Measurements from ENCODE around the gene TUBGCP4. TPM values are rescaled to one million over a fixed set of nuclear protein-coding genes. Genes with fewer than 3 reads are reported as not detected.

Gene TUBGCP4
- total RNA-seq, 4 donors from 2014 or later = 11.3 to 26.0 (median 14.2) TPM

DNA sequence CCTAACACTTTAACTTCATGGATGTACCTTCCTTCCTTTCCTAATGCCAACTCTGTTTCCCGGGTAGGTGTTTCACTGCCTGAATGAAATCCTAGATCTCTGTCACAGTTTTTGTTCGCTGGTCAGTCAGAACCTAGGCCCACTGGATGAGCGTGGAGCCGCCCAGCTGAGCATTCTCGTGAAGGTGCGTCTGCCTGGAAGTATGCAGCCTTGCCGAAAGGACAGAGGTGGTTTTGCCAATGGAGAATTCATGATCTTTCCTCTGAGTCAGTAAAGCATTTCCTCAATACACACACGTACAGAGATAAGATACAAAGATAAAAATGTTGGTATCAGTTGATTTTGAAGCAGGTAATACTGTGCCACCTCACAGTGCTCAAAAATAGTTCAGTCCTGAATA, 32.7 kb downstream of the TUBGCP4 start:
- no peak for ATAC-seq
- no peaks in the 10 kb centered on the region for H3K27me3 ChIP-seq
- no peaks in the 10 kb centered on the region for H3K4me1 ChIP-seq
- no peak overlapping the region for H3K27ac ChIP-seq
- TF ChIP-seq POLR2AphosphoS5 (IDR thresholded peaks at IDR 0.05) (no peak), EP300 (IDR thresholded peaks at IDR 0.05) (no peak), POLR2A (IDR thresholded peaks at IDR 0.05) (no peak)
- TF ChIP-seq, protein P1, sequence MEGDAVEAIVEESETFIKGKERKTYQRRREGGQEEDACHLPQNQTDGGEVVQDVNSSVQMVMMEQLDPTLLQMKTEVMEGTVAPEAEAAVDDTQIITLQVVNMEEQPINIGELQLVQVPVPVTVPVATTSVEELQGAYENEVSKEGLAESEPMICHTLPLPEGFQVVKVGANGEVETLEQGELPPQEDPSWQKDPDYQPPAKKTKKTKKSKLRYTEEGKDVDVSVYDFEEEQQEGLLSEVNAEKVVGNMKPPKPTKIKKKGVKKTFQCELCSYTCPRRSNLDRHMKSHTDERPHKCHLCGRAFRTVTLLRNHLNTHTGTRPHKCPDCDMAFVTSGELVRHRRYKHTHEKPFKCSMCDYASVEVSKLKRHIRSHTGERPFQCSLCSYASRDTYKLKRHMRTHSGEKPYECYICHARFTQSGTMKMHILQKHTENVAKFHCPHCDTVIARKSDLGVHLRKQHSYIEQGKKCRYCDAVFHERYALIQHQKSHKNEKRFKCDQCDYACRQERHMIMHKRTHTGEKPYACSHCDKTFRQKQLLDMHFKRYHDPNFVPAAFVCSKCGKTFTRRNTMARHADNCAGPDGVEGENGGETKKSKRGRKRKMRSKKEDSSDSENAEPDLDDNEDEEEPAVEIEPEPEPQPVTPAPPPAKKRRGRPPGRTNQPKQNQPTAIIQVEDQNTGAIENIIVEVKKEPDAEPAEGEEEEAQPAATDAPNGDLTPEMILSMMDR (IDR thresholded peaks at IDR 0.05) = no peak
- 82 to 100% methylated on average over 2 to 8 of the region's 8 CpGs for WGBS, 2 donors (ENCODE audit: low coverage in 1 of 2)
- H3K36me3 ChIP-seq = peaks cover 0 to 100% of the 10 kb centered on the region in 2 donors
- no peaks in the 10 kb centered on the region for H3K9me3 ChIP-seq
- no peak overlapping the region for H3K4me3 ChIP-seq

DNA sequence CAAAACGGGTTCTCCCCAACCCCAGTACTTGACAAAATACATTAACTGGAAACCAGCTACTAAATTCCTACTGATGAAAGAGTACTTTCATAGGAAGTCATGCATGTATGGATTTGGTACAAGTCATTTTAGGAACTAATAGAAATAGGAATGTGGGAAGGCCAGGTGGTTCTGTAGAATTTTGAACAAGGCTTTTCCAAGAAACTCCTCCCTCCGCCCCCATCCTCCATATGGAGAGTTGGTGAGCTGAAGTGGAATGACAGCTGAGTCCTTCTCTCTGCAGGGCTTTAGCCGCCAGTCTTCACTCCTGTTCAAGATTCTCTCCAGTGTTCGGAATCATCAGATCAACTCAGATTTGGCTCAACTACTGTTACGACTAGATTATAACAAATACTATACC, 33.2 kb downstream of the TUBGCP4 start:
- TF ChIP-seq POLR2AphosphoS5 (IDR thresholded peaks at IDR 0.05) = no peak
- no peak for TF ChIP-seq EP300 (IDR thresholded peaks at IDR 0.05)
- TF ChIP-seq, protein P1 (IDR thresholded peaks at IDR 0.05) = no peak
- TF ChIP-seq POLR2A (IDR thresholded peaks at IDR 0.05) = no peak
- 86 to 93% methylated on average over 3 to 5 of the region's 5 CpGs for whole genome bisulfite sequencing, 2 donors (ENCODE audit: low coverage in 1 of 2)
- no peaks in the 10 kb centered on the region for H3K27me3 ChIP-seq
- no peak overlapping the region for H3K27ac ChIP-seq
- no peaks in the 10 kb centered on the region for H3K9me3 ChIP-seq
- no peak for ATAC-seq
- H3K4me3 ChIP-seq = no peak overlapping the region
- no peaks in the 10 kb centered on the region for H3K4me1 ChIP-seq
- H3K36me3 ChIP-seq = peaks cover 0 to 100% of the 10 kb centered on the region in 2 donors

DNA sequence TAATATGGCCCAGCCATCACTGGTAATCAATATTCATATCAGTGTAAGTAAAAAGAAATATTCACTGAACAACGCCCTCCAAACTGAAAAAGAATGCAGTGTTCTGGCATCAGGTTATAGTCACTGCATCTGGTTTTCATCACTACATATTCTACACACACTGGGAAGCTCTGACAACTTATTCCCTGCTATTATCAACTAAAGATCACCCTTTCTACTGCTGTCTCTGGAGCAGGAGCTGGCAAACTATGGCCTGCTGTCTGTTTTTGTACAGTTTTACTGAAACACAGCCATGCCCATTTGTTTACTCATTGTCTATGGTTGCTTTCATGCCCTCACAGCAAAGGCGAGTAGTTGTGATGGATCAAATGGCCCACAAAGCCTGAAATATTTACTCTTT, 35.3 kb downstream of the TUBGCP4 start:
- H3K36me3 ChIP-seq = peaks cover 3 to 100% of the 10 kb centered on the region in 2 donors
- no peaks in the 10 kb centered on the region for H3K27me3 ChIP-seq
- WGBS, 2 donors (ENCODE audit: low coverage in 1 of 2) = 30 to 36% methylated on average over 1 to 2 of the region's 2 CpGs
- no peak for ATAC-seq
- H3K27ac ChIP-seq = no peak overlapping the region
- H3K4me3 ChIP-seq = no peak overlapping the region
- H3K4me1 ChIP-seq = no peaks in the 10 kb centered on the region
- no peaks in the 10 kb centered on the region for H3K9me3 ChIP-seq
- TF ChIP-seq POLR2A (IDR thresholded peaks at IDR 0.05) (no peak), POLR2AphosphoS5 (IDR thresholded peaks at IDR 0.05) (no peak), EP300 (IDR thresholded peaks at IDR 0.05) (no peak)
- TF ChIP-seq, protein P1 (IDR thresholded peaks at IDR 0.05) = no peak

DNA sequence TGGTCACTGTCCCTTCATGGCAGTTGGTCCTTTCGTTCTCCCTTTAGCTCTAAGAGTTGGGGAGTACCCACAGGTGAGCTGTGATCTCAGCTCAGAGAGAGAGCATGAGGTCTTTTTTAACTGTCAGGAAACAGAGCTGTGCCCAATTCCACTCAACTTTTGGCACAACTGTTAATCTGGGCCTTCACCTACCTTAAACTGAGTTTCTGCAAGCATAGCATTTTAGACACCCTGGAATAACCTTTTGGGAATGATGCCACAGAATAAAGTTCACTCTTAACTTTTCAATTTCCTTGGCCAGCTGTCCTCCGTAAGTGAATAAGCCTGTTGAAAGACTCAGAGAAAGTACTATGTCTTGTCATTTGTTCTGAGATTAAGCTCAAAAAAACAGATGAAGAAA, 35.9 kb downstream of the TUBGCP4 start:
- TF ChIP-seq EP300 (IDR thresholded peaks at IDR 0.05) (no peak), POLR2AphosphoS5 (IDR thresholded peaks at IDR 0.05) (no peak), POLR2A (IDR thresholded peaks at IDR 0.05) (no peak)
- TF ChIP-seq, protein P1 (IDR thresholded peaks at IDR 0.05) = no peak
- 64 to 68% methylated on average over 1 to 2 of the region's 2 CpGs for WGBS, 2 donors (ENCODE audit: low coverage in 1 of 2)
- no peak overlapping the region for H3K27ac ChIP-seq
- ATAC-seq = no peak
- no peaks in the 10 kb centered on the region for H3K4me1 ChIP-seq
- H3K4me3 ChIP-seq = no peak overlapping the region
- no peaks in the 10 kb centered on the region for H3K9me3 ChIP-seq
- H3K36me3 ChIP-seq = peaks cover 3 to 100% of the 10 kb centered on the region in 2 donors
- no peaks in the 10 kb centered on the region for H3K27me3 ChIP-seq

DNA sequence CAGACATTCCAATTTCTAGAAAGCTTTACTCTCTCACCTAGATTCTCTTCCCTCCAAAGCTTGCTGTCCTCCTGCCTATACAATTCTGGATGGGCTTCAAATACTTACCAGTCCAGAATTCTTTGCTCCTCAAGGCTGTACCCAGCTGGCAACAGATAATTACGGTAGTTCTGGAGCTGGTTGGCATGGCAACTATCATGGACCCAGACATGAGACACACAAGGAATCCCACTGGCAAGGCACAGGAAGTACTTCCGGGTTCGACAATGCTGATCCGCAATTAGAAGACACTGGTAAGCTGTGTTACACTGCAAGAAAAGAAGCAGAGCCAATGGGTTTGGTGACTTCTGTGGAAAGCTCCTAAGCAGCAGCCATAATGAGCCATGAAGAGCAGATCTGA, 37.9 kb downstream of the TUBGCP4 start:
- no peak for ATAC-seq
- Histone ChIP-seq H3K36me3 (peaks cover 3 to 100% of the 10 kb centered on the region in 2 donors), H3K9me3 (no peaks in the 10 kb centered on the region), H3K4me1 (no peaks in the 10 kb centered on the region), H3K4me3 (no peak overlapping the region), H3K27me3 (no peaks in the 10 kb centered on the region), H3K27ac (no peak overlapping the region)
- no peak for TF ChIP-seq POLR2A (IDR thresholded peaks at IDR 0.05)
- no peak for TF ChIP-seq POLR2AphosphoS5 (IDR thresholded peaks at IDR 0.05)
- no peak for TF ChIP-seq EP300 (IDR thresholded peaks at IDR 0.05)
- TF ChIP-seq, protein P1 (IDR thresholded peaks at IDR 0.05) = no peak
- WGBS, 2 donors (ENCODE audit: low coverage in 1 of 2) = 80 to 90% methylated on average over 3 to 4 of the region's 4 CpGs
